Measurements from ENCODE around the gene CDRT4.

CDRT4 gene

GRCh38 chr17:15462976-15463772 is 4.2 kb downstream of the CDRT4 start:
- Histone ChIP-seq H3K9ac (ENCODE audit: low read depth in 1 of 2, low read length in 2 of 2) (no peak overlapping the region), H3K9me3 (ENCODE audit: control insufficient read depth in 2 of 2, low read length in 2 of 2) (no peaks in the 10 kb centered on the region), H3K4me3 (ENCODE audit: low read length in 2 of 2) (no peak overlapping the region), H3K36me3 (ENCODE audit: control insufficient read depth in 2 of 2, insufficient read depth in 2 of 2, low read length in 2 of 2) (no peaks in the 10 kb centered on the region), H3K4me1 (ENCODE audit: control insufficient read depth in 2 of 2, insufficient read depth in 2 of 2, low read length in 2 of 2) (peaks cover 0 to 13% of the 10 kb centered on the region in 2 donors), H3K27ac (ENCODE audit: low read depth in 2 of 2, low read length in 2 of 2) (peak overlapping the region; percentile 33 to 38), H3K27me3 (ENCODE audit: control insufficient read depth in 2 of 2, insufficient read depth in 2 of 2, low read length in 2 of 2) (no peaks in the 10 kb centered on the region)

GRCh38 chr17:15457723-15458094 is 9.7 kb downstream of the CDRT4 start:
- Histone ChIP-seq H3K9ac (ENCODE audit: low read depth in 1 of 2, low read length in 2 of 2) (no peak overlapping the region), H3K27ac (ENCODE audit: low read depth in 2 of 2, low read length in 2 of 2) (peak overlapping the region; percentile 30 to 59), H3K9me3 (ENCODE audit: control insufficient read depth in 2 of 2, low read length in 2 of 2) (no peaks in the 10 kb centered on the region), H3K4me1 (ENCODE audit: control insufficient read depth in 2 of 2, insufficient read depth in 2 of 2, low read length in 2 of 2) (peaks cover 3 to 10% of the 10 kb centered on the region in 2 donors), H3K27me3 (ENCODE audit: control insufficient read depth in 2 of 2, insufficient read depth in 2 of 2, low read length in 2 of 2) (no peaks in the 10 kb centered on the region), H3K4me3 (ENCODE audit: low read length in 2 of 2) (no peak overlapping the region), H3K36me3 (ENCODE audit: control insufficient read depth in 2 of 2, insufficient read depth in 2 of 2, low read length in 2 of 2) (no peaks in the 10 kb centered on the region)

- Histone ChIP-seq H3K4me3 (ENCODE audit: low read length in 2 of 2) (peak overlapping the region in 1 of 2 donors; percentile 23), H3K9ac (ENCODE audit: low read depth in 1 of 2, low read length in 2 of 2) (no peak overlapping the region)
Observed at GRCh38 chr17:15456972-15457722, 10.3 kb downstream of the CDRT4 start.

DNA sequence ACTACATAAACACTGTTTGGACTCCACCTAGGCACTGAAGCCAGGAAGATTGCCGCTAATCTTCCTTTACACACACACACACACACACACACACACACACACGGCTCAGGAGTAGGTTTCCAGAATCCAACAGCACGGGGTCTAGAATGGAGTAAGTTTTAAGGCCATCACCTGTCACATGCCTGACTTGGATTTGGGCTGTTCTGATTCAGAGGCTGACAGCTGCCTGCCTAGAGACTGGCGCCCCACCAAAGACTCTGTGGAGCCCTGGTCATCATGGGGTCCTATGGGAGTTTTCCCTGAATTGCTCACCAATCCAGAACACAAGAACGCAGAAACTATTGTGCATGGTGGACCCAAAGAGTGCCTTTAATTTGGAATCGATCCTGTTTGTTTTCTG is 10.9 kb downstream of the CDRT4 start:
- Histone ChIP-seq H3K27ac (ENCODE audit: low read depth in 2 of 2, low read length in 2 of 2) (peak overlapping the region; percentile 13 to 58), H3K27me3 (ENCODE audit: control insufficient read depth in 2 of 2, insufficient read depth in 2 of 2, low read length in 2 of 2) (no peaks in the 10 kb centered on the region), H3K4me1 (ENCODE audit: control insufficient read depth in 2 of 2, insufficient read depth in 2 of 2, low read length in 2 of 2) (peaks cover 3 to 8% of the 10 kb centered on the region in 2 donors), H3K4me3 (ENCODE audit: low read length in 2 of 2) (no peak overlapping the region), H3K9me3 (ENCODE audit: control insufficient read depth in 2 of 2, low read length in 2 of 2) (no peaks in the 10 kb centered on the region), H3K36me3 (ENCODE audit: control insufficient read depth in 2 of 2, insufficient read depth in 2 of 2, low read length in 2 of 2) (no peaks in the 10 kb centered on the region), H3K9ac (ENCODE audit: low read depth in 1 of 2, low read length in 2 of 2) (no peak overlapping the region)

More at GRCh38 chr17:15456972-15457722, 10.3 kb downstream of the CDRT4 start:
- Histone ChIP-seq H3K36me3 (ENCODE audit: control insufficient read depth in 2 of 2, insufficient read depth in 2 of 2, low read length in 2 of 2) (no peaks in the 10 kb centered on the region), H3K27me3 (ENCODE audit: control insufficient read depth in 2 of 2, insufficient read depth in 2 of 2, low read length in 2 of 2) (no peaks in the 10 kb centered on the region), H3K27ac (ENCODE audit: low read depth in 2 of 2, low read length in 2 of 2) (peak overlapping the region; percentile 58 to 59), H3K4me1 (ENCODE audit: control insufficient read depth in 2 of 2, insufficient read depth in 2 of 2, low read length in 2 of 2) (peaks cover 3 to 8% of the 10 kb centered on the region in 2 donors), H3K9me3 (ENCODE audit: control insufficient read depth in 2 of 2, low read length in 2 of 2) (no peaks in the 10 kb centered on the region)

DNA sequence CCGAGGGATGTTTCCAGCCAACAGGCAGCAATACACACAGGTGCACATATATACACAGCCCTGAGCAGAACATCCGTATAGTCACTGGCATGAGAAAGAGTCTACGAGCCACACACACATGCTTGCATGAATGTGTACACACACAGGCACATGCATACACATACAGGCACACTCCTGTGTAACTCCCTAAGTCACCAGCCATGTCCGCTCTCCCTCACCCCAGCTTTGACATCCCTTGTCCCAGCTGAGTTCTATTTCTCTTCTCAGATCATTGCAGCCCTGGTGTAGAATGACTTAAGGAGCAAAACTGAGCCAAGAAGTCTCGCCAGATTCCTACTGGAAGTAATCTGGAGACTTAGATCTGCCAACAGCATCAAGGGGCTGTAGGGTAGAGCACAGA is 13.1 kb downstream of the CDRT4 start:
- H3K27me3 ChIP-seq (ENCODE audit: control insufficient read depth in 2 of 2, insufficient read depth in 2 of 2, low read length in 2 of 2), result no peaks in the 10 kb centered on the region
- H3K4me3 ChIP-seq (ENCODE audit: low read length in 2 of 2), result no peak overlapping the region
- peak overlapping the region; percentile 4 to 40 for H3K27ac ChIP-seq (ENCODE audit: low read depth in 2 of 2, low read length in 2 of 2)
- peaks cover 3 to 8% of the 10 kb centered on the region in 2 donors for H3K4me1 ChIP-seq (ENCODE audit: control insufficient read depth in 2 of 2, insufficient read depth in 2 of 2, low read length in 2 of 2)
- H3K9ac ChIP-seq (ENCODE audit: low read depth in 1 of 2, low read length in 2 of 2), result no peak overlapping the region
- no peaks in the 10 kb centered on the region for H3K9me3 ChIP-seq (ENCODE audit: control insufficient read depth in 2 of 2, low read length in 2 of 2)
- H3K36me3 ChIP-seq (ENCODE audit: control insufficient read depth in 2 of 2, insufficient read depth in 2 of 2, low read length in 2 of 2), result peaks cover 0 to 2% of the 10 kb centered on the region in 2 donors

DNA sequence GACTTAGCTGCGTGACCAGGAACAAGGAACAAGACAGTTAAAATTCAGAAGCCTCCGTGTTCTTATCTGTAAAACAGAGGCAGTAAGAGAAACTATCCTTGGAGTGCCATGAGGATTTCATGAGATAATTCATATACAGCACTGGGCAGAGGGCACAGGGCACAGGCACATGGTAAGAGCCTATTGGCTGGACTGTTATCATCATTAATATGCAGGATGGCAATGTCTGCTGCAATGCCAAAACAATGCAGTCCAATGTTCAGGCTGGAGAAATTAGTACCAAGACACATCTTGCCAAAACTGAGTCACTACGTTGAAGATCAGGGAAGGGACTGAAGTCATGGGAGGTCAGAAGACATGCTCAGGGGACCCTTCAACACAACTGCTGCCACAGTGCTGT is 13.6 kb downstream of the CDRT4 start:
- H3K4me1 ChIP-seq (ENCODE audit: control insufficient read depth in 2 of 2, insufficient read depth in 2 of 2, low read length in 2 of 2), result peaks cover 3 to 8% of the 10 kb centered on the region in 2 donors
- H3K9ac ChIP-seq (ENCODE audit: low read depth in 1 of 2, low read length in 2 of 2), result no peak overlapping the region

GRCh38 chr17:15453246-15453645 is 14.2 kb downstream of the CDRT4 start:
- Histone ChIP-seq H3K36me3 (ENCODE audit: control insufficient read depth in 2 of 2, insufficient read depth in 2 of 2, low read length in 2 of 2) (peaks cover 0 to 2% of the 10 kb centered on the region in 2 donors), H3K27ac (ENCODE audit: low read depth in 2 of 2, low read length in 2 of 2) (peak overlapping the region in 1 of 2 donors; percentile 18)

More for the DNA sequence above, 13.6 kb downstream of the CDRT4 start:
- H3K36me3 ChIP-seq (ENCODE audit: control insufficient read depth in 2 of 2, insufficient read depth in 2 of 2, low read length in 2 of 2), result peaks cover 0 to 2% of the 10 kb centered on the region in 2 donors
- H3K27me3 ChIP-seq (ENCODE audit: control insufficient read depth in 2 of 2, insufficient read depth in 2 of 2, low read length in 2 of 2), result no peaks in the 10 kb centered on the region
- H3K4me3 ChIP-seq (ENCODE audit: low read length in 2 of 2), result no peak overlapping the region
- no peaks in the 10 kb centered on the region for H3K9me3 ChIP-seq (ENCODE audit: control insufficient read depth in 2 of 2, low read length in 2 of 2)
- H3K27ac ChIP-seq (ENCODE audit: low read depth in 2 of 2, low read length in 2 of 2), result peak overlapping the region in 1 of 2 donors; percentile 40

GRCh38 chr17:15452746-15453145 is 14.7 kb downstream of the CDRT4 start:
- Histone ChIP-seq H3K4me3 (ENCODE audit: low read length in 2 of 2) (no peak overlapping the region), H3K27ac (ENCODE audit: low read depth in 2 of 2, low read length in 2 of 2) (peak overlapping the region; percentile 15 to 25), H3K4me1 (ENCODE audit: control insufficient read depth in 2 of 2, insufficient read depth in 2 of 2, low read length in 2 of 2) (peaks cover 2 to 8% of the 10 kb centered on the region in 2 donors), H3K9me3 (ENCODE audit: control insufficient read depth in 2 of 2, low read length in 2 of 2) (no peaks in the 10 kb centered on the region), H3K9ac (ENCODE audit: low read depth in 1 of 2, low read length in 2 of 2) (no peak overlapping the region), H3K27me3 (ENCODE audit: control insufficient read depth in 2 of 2, insufficient read depth in 2 of 2, low read length in 2 of 2) (no peaks in the 10 kb centered on the region), H3K36me3 (ENCODE audit: control insufficient read depth in 2 of 2, insufficient read depth in 2 of 2, low read length in 2 of 2) (peaks cover 0 to 2% of the 10 kb centered on the region in 2 donors)

More at GRCh38 chr17:15453246-15453645, 14.2 kb downstream of the CDRT4 start:
- Histone ChIP-seq H3K27me3 (ENCODE audit: control insufficient read depth in 2 of 2, insufficient read depth in 2 of 2, low read length in 2 of 2) (no peaks in the 10 kb centered on the region), H3K9ac (ENCODE audit: low read depth in 1 of 2, low read length in 2 of 2) (no peak overlapping the region), H3K4me3 (ENCODE audit: low read length in 2 of 2) (no peak overlapping the region), H3K4me1 (ENCODE audit: control insufficient read depth in 2 of 2, insufficient read depth in 2 of 2, low read length in 2 of 2) (peaks cover 3 to 8% of the 10 kb centered on the region in 2 donors), H3K9me3 (ENCODE audit: control insufficient read depth in 2 of 2, low read length in 2 of 2) (no peaks in the 10 kb centered on the region)

DNA sequence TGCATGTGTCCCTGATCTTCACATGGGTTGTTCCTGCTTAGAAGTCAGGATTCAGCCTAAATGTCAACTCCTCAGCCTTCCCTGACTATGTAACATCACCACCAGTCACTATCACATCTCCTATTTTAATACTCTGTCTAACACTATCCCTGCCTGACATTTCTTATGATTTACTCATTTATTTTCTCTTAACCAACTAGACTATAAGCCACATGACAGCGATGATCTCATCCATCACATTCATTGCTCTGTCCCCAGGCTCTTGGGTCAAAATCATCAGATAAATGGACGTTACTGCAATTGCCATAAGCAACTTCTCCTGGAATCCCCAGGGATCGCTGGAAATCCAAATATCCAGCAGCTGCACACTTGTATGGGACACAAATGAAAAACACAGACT is 15.7 kb downstream of the CDRT4 start:
- Histone ChIP-seq H3K27me3 (ENCODE audit: control insufficient read depth in 2 of 2, insufficient read depth in 2 of 2, low read length in 2 of 2) (no peaks in the 10 kb centered on the region), H3K36me3 (ENCODE audit: control insufficient read depth in 2 of 2, insufficient read depth in 2 of 2, low read length in 2 of 2) (peaks cover 0 to 2% of the 10 kb centered on the region in 2 donors), H3K4me3 (ENCODE audit: low read length in 2 of 2) (no peak overlapping the region), H3K27ac (ENCODE audit: low read depth in 2 of 2, low read length in 2 of 2) (no peak overlapping the region), H3K4me1 (ENCODE audit: control insufficient read depth in 2 of 2, insufficient read depth in 2 of 2, low read length in 2 of 2) (peaks cover 0 to 8% of the 10 kb centered on the region in 2 donors), H3K9me3 (ENCODE audit: control insufficient read depth in 2 of 2, low read length in 2 of 2) (no peaks in the 10 kb centered on the region), H3K9ac (ENCODE audit: low read depth in 1 of 2, low read length in 2 of 2) (no peak overlapping the region)

GRCh38 chr17:15448580-15448956 is 18.9 kb downstream of the CDRT4 start:
- Histone ChIP-seq H3K9ac (ENCODE audit: low read depth in 1 of 2, low read length in 2 of 2) (no peak overlapping the region), H3K27ac (ENCODE audit: low read depth in 2 of 2, low read length in 2 of 2) (no peak overlapping the region), H3K36me3 (ENCODE audit: control insufficient read depth in 2 of 2, insufficient read depth in 2 of 2, low read length in 2 of 2) (peaks cover 0 to 2% of the 10 kb centered on the region in 2 donors), H3K27me3 (ENCODE audit: control insufficient read depth in 2 of 2, insufficient read depth in 2 of 2, low read length in 2 of 2) (no peaks in the 10 kb centered on the region), H3K4me3 (ENCODE audit: low read length in 2 of 2) (no peak overlapping the region), H3K4me1 (ENCODE audit: control insufficient read depth in 2 of 2, insufficient read depth in 2 of 2, low read length in 2 of 2) (peaks cover 0 to 3% of the 10 kb centered on the region in 2 donors), H3K9me3 (ENCODE audit: control insufficient read depth in 2 of 2, low read length in 2 of 2) (no peaks in the 10 kb centered on the region)

Measured in mucosa of rectum (tissue), 2 donors.